ENCODE data around the gene NEK9. TPM values are rescaled to one million over a fixed set of nuclear protein-coding genes. Genes with fewer than 3 reads are reported as not detected.

NEK9 gene
- total and polyA plus RNA-seq, 9 of the 15 experiments (the other 6 are each of a cell fraction or from before 2014, with no cell fraction given): 2.8 to 39.6 (median 19.8) TPM

GRCh38 chr14:75092698-75093097 lies 34.1 kb downstream of the NEK9 start:
- ChIA-PET POLR2A (interaction anchor here (0.9 to 1.0 kb wide), 2 partner anchors 9 to 11 kb away, joined by 3 read pairs; no protein-coding TSS in a partner anchor), CTCF (ENCODE audit: low intra/inter-chr PET ratio) (no interaction called here)
- Histone ChIP-seq H3K4me1 (replicated peaks in 1 of 2; ENCODE audit: control insufficient read depth in 2 of 2, insufficient read depth in 2 of 2, low read length in 2 of 2) (no peaks in the 10 kb centered on the region), H4K20me1 (replicated peaks; ENCODE audit: control insufficient read depth, insufficient read depth, low read length) (no peaks in the 10 kb centered on the region), H2AFZ (ENCODE audit: low read depth, low read length) (no peak overlapping the region), H3K36me3 (ENCODE audit: control insufficient read depth, insufficient read depth, low read length) (peaks cover 31% of the 10 kb centered on the region; the same call in 2 of the 3 replicates), H3K27me3 (ENCODE audit: control insufficient read depth in 2 of 2, insufficient read depth in 2 of 2, low read length in 2 of 2) (no peaks in the 10 kb centered on the region), H3K4me2 (ENCODE audit: insufficient read depth, low read length) (no peak overlapping the region), H3K4me3 (no peak overlapping the region), H3K9ac (ENCODE audit: insufficient read depth in 1 of 2, low read depth in 2 of 2, low read length in 2 of 2) (no peak overlapping the region), H3K9me1 (ENCODE audit: control insufficient read depth, insufficient read depth, low read length) (no peaks in the 10 kb centered on the region), H3K27ac (ENCODE audit: extremely low read depth, low read depth, low read length) (no peak overlapping the region), H3K9me3 (replicated peaks; ENCODE audit: control insufficient read depth, insufficient read depth, low read depth, low read length) (no peaks in the 10 kb centered on the region), H3K79me2 (ENCODE audit: control insufficient read depth, insufficient read depth, low read length) (no peaks in the 10 kb centered on the region)
- ATAC-seq (no peak), DNase-seq (ENCODE audit: extremely low read depth in 1 of 4, low spot score in 3 of 4) (no peak), FAIRE-seq (no peak)
- intact Hi-C loops (cut with micrococcal nuclease) (no loop called here), in situ Hi-C loops (cut with MboI) (no loop called here)
- TF ChIP-seq NR1H2 (CRISPR knock-in tag; IDR thresholded peaks at IDR 0.05): no peak
- TF ChIP-seq ZBTB26 (CRISPR knock-in tag; IDR thresholded peaks at IDR 0.05): no peak
- no peak for TF ChIP-seq MYC (IDR thresholded peaks at IDR 0.05; ENCODE audit: low read depth, low read length)
- no peak for TF ChIP-seq MYC (CRISPR knock-in tag; IDR thresholded peaks at IDR 0.05; ENCODE audit: borderline replicate concordance, low read depth)
- no peak for TF ChIP-seq ZNF639 (CRISPR knock-in tag; conservative IDR thresholded peaks at IDR 0.05 in 1 of 2, IDR thresholded peaks at IDR 0.05 in 1 of 2)
- no peak for TF ChIP-seq SP2 (IDR thresholded peaks at IDR 0.05; ENCODE audit: extremely low read depth, low read depth, low read length, poor library complexity, severe bottlenecking)
- TF ChIP-seq PBX2 (CRISPR knock-in tag; IDR thresholded peaks at IDR 0.05; ENCODE audit: low read depth): no peak
- no peak for TF ChIP-seq PBX2 (tag; conservative IDR thresholded peaks at IDR 0.05; ENCODE audit: low read depth)
- TF ChIP-seq NEUROD1 (IDR thresholded peaks at IDR 0.05; ENCODE audit: borderline replicate concordance, low read depth, low read length, partially characterized antibody): no peak
- TF ChIP-seq PTTG1 (tag; IDR thresholded peaks at IDR 0.05; ENCODE audit: low read depth): no peak
- no TSS peak for BruUV-seq (replicated peaks)
- WGBS (ENCODE audit: insufficient coverage, low coverage, missing lambda C conversion rate): 86% methylated on average over 2 of the region's 2 CpGs
